Rectal smooth muscle tissue (tissue), 1 donor: ENCODE measurements around the gene STK33.
A peak's percentile ranks its signal among the peaks of the same experiment; 100 is the strongest.

ENCODE experiments used
- H3K27ac ChIP-seq: one replicate; pipeline ENCODE4 v1.7.0; 2013; ENCODE audit warnings: low read depth, low read length, inconsistent platforms
- H3K27me3 ChIP-seq: one replicate; pipeline ENCODE4 v1.7.0; 2013; ENCODE audit warnings: low read length; ENCODE audit not compliant: control insufficient read depth, insufficient read depth
- H3K36me3 ChIP-seq: one replicate; pipeline ENCODE4 v1.7.0; 2013; ENCODE audit warnings: low read length; ENCODE audit not compliant: control insufficient read depth, insufficient read depth
- H3K4me1 ChIP-seq: one replicate; pipeline ENCODE4 v1.7.0; 2013; ENCODE audit warnings: low read length; ENCODE audit not compliant: control insufficient read depth, insufficient read depth
- H3K4me3 ChIP-seq: one replicate; pipeline ENCODE4 v1.7.0; 2013; ENCODE audit warnings: low read length
- H3K9ac ChIP-seq: one replicate; pipeline ENCODE4 v1.7.0; 2013; ENCODE audit warnings: low read length

STK33 gene

GRCh38 chr11:8362491-8362890 is 231.5 kb downstream of the STK33 start:
- H3K4me3 ChIP-seq: no peak overlapping the region
- H3K27ac ChIP-seq: no peak overlapping the region
- no peak overlapping the region for H3K9ac ChIP-seq
- H3K36me3 ChIP-seq: no peaks in the 10 kb centered on the region
- H3K4me1 ChIP-seq: no peaks in the 10 kb centered on the region
- H3K27me3 ChIP-seq: no peaks in the 10 kb centered on the region

- Histone ChIP-seq H3K27me3 (no peaks in the 10 kb centered on the region), H3K27ac (no peak overlapping the region), H3K4me1 (no peaks in the 10 kb centered on the region), H3K9ac (no peak overlapping the region), H3K4me3 (no peak overlapping the region), H3K36me3 (no peaks in the 10 kb centered on the region)
These were observed 232.3 kb downstream of the STK33 start for GRCh38 chr11:8361664-8362210.

GRCh38 chr11:8361206-8361605 is 232.8 kb downstream of the STK33 start:
- no peaks in the 10 kb centered on the region for H3K36me3 ChIP-seq
- no peak overlapping the region for H3K9ac ChIP-seq
- no peak overlapping the region for H3K4me3 ChIP-seq
- H3K27me3 ChIP-seq: no peaks in the 10 kb centered on the region
- no peak overlapping the region for H3K27ac ChIP-seq
- no peaks in the 10 kb centered on the region for H3K4me1 ChIP-seq

- Histone ChIP-seq H3K9ac (no peak overlapping the region), H3K27me3 (no peaks in the 10 kb centered on the region), H3K4me1 (no peaks in the 10 kb centered on the region), H3K4me3 (no peak overlapping the region), H3K36me3 (no peaks in the 10 kb centered on the region), H3K27ac (no peak overlapping the region)
These were observed 233.8 kb downstream of the STK33 start for GRCh38 chr11:8360086-8360828.

- H3K36me3 ChIP-seq: no peaks in the 10 kb centered on the region
- no peak overlapping the region for H3K4me3 ChIP-seq
- no peaks in the 10 kb centered on the region for H3K27me3 ChIP-seq
- H3K9ac ChIP-seq: no peak overlapping the region
- no peak overlapping the region for H3K27ac ChIP-seq
- peaks cover 3% of the 10 kb centered on the region for H3K4me1 ChIP-seq
These were observed 234.5 kb downstream of the STK33 start for GRCh38 chr11:8359521-8359920.

GRCh38 chr11:8357891-8358566 is 236.0 kb downstream of the STK33 start:
- Histone ChIP-seq H3K9ac (no peak overlapping the region), H3K27me3 (no peaks in the 10 kb centered on the region), H3K36me3 (no peaks in the 10 kb centered on the region), H3K4me3 (no peak overlapping the region), H3K4me1 (peaks cover 7% of the 10 kb centered on the region), H3K27ac (no peak overlapping the region)

GRCh38 chr11:8357505-8357888 is 236.5 kb downstream of the STK33 start:
- H3K4me3 ChIP-seq: no peak overlapping the region
- no peak overlapping the region for H3K9ac ChIP-seq
- H3K27ac ChIP-seq: no peak overlapping the region
- H3K4me1 ChIP-seq: peaks cover 7% of the 10 kb centered on the region
- no peaks in the 10 kb centered on the region for H3K36me3 ChIP-seq
- H3K27me3 ChIP-seq: no peaks in the 10 kb centered on the region

- no peaks in the 10 kb centered on the region for H3K27me3 ChIP-seq
- H3K4me1 ChIP-seq: peaks cover 7% of the 10 kb centered on the region
- peak overlapping the region; percentile 20 for H3K4me3 ChIP-seq
- no peak overlapping the region for H3K27ac ChIP-seq
- no peaks in the 10 kb centered on the region for H3K36me3 ChIP-seq
- no peak overlapping the region for H3K9ac ChIP-seq
These were observed 237.1 kb downstream of the STK33 start for GRCh38 chr11:8356721-8357504.

GRCh38 chr11:8356216-8356615 is 237.8 kb downstream of the STK33 start:
- no peak overlapping the region for H3K27ac ChIP-seq
- no peaks in the 10 kb centered on the region for H3K36me3 ChIP-seq
- H3K27me3 ChIP-seq: no peaks in the 10 kb centered on the region
- no peak overlapping the region for H3K4me3 ChIP-seq
- no peak overlapping the region for H3K9ac ChIP-seq
- H3K4me1 ChIP-seq: peaks cover 7% of the 10 kb centered on the region

- Histone ChIP-seq H3K9ac (no peak overlapping the region), H3K36me3 (no peaks in the 10 kb centered on the region), H3K27me3 (no peaks in the 10 kb centered on the region), H3K27ac (no peak overlapping the region), H3K4me3 (no peak overlapping the region), H3K4me1 (peaks cover 7% of the 10 kb centered on the region)
These were observed 238.6 kb downstream of the STK33 start for GRCh38 chr11:8355416-8355742.

- no peaks in the 10 kb centered on the region for H3K27me3 ChIP-seq
- no peak overlapping the region for H3K4me3 ChIP-seq
- H3K9ac ChIP-seq: no peak overlapping the region
- H3K36me3 ChIP-seq: no peaks in the 10 kb centered on the region
- peaks cover 7% of the 10 kb centered on the region for H3K4me1 ChIP-seq
- peak overlapping the region; percentile 19 for H3K27ac ChIP-seq
These were observed 239.2 kb downstream of the STK33 start for GRCh38 chr11:8354622-8355415.
